ENCODE measurements around the gene NADK.
"Not testable (repeated sequence)": the region's sequence is repeated elsewhere in the genome, so short reads cannot be mapped to it uniquely, and the experiment has no call there.

NADK gene

DNA sequence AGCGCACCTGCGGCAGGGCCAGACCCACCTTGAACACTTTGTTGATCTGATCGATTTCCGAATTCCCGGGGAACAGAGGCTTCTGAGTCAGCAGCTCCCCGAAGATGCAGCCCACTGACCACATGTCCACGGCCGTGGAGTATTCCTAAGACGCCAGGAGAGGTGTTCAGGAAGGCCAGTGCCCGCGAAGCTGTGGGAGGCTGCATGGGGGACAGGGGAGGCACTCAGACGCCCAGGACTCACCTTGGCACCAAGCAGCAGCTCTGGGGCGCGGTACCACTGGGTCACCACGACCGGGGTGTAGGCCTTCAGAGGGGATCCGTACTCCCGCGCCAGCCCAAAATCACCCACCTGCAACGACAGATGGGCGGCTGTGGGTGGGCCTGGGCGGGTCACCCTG is 74.5 kb downstream of the NADK start:
- no peak for DNase-seq

DNA sequence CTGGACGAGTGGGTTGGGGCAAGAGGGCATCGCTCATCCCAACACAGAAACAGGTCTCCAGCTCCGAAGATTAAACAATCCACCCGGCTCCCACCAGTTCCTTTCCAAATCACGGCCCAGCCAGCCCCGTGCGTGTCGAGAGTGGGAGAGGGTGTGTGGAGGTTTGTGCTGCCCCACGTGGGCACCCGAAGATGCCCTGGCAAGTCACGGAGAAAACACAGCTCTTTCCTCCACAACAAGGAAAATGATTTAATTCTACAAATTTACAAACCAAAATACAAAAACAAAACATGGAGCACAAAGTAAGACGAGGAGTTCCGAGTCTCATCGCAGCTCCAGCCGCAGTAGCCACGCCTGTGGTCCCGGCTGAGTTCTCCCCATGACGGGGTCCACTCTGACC is 75.8 kb downstream of the NADK start:
- not testable (repeated sequence) for DNase-seq

Data from NCI-H1092 treated with DMSO at 0.1 percent for 48 hours (cell line).